Glomerular endothelial cell (primary cell): ENCODE data around the gene PLPP7. TPM values are rescaled to one million over a fixed set of nuclear protein-coding genes. Genes with fewer than 3 reads are reported as not detected.
"Not testable (repeated sequence)": the region's sequence is repeated elsewhere in the genome, so short reads cannot be mapped to it uniquely, and the experiment has no call there.

Experiments
- DNase-seq: peaks from one replicate; pipeline ENCODE4 v3.0.0-alpha.2; 2011; ENCODE audit warnings: low read depth, low spot score; ENCODE audit errors: extremely low read depth
- total RNA-seq: library from RNA; depleted of rRNA; stranded (reverse); fragments of >200 nt; gene quantifications from 2 replicates; pipeline ENCODE4 v1.2.3, GENCODE V29; 2015

Gene PLPP7
- total RNA-seq, 1 donor from 2014 or later, result 4.4 TPM

DNA sequence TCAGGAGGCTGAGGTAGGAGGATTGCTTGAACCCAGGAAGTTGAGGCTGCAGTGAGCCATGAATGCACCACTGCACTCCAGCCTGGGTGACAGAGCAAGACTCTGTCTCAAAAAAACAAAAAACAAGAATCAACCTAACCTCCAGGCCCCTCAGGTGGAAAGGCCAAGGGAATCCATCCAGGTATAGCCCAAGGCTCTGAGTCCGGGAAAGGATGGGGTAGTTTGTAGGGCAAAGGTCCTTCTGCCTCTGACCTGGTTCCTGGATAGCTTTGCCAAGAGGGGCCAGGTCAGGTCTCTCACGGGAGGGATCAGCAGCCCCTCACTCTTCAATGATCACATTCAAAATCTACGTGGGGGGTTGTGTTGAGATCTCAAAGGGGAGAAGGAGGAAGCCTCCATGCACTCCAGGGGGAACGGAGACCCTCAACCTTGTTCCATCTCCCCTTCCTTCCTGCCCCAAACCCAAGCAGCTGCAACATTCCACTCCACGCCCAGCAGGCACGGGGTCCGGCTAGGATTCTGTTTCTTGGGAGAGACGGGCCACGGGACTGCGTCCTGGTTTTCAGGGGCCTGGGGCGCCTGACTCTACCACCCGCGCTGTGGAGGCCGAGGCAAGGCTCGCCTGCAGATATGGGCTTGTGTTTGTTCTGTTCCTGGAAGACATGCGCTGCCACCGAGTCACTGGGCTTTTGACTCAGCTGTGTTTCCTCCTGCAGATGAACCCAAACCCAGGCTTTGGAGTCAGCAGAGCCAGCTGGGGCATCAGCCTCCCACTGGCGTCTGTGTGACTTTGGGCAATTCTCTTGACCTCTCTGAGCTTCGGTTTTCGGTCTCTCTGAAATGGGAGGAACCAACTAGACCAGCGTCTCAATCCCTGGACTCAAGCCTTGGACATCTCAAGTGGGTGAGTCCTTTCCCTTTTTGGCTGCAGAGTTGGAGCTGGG lies 35.5 kb downstream of the PLPP7 start:
- no peak for DNase-seq

DNA sequence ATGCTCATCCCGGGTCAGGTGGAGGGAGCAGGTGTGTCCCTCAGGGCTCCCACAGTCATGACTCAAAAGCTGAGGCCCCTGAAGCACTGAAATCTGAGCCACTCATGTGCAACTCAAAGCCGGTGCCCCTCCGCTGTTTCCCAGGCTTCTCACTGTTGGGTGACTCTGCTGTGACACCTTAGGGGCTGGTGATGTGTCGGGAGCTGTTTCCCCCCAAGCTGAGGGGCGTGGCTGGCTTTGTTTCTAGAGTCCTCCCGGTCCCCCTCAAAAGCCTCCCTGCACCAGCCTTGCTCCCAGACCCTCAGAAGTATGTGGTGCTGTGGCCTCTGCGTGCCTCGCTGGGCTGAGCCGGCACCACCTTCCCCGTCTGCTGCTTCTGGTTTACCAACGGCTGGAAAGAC lies 39.7 kb downstream of the PLPP7 start:
- no peak for DNase-seq

DNA sequence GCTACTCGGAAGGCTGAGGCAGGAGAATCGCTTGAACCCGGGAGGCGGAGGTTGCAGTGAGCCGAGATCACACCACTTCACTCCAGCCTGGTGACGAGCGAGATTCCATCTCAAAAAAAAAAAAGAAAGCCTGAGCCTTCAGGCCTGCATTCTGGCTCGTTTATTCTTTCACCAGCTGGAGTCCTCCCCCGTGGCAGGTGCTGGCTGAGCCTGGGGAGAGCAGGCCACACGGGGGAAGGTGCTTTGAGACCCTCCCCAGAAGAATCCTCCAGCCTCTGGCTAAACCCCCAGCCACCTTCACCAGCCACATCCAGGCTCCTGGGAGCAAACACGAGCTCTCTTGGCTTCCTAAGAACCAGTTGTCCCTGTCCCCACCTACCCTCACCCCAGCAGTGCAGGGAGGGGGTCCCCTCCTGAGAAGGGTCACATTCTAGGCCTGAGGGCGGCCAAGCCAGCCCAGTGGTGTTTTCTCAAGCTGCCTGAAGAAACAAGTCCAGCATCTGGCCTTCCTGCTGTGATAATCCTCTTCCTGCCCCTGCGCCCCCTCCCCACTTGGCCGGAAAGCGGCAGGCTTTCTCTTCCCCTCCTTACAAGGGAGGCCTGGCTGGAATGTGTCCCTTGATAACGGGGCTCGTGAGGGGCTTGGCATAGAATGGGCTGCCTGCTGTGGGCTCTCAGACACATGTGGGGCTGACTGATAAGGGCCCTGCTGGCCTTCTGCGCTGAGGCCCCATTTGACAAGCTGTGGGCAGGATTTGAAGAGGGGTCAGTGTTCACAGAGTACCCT lies 41.5 kb downstream of the PLPP7 start:
- peak; percentile 41 for DNase-seq

GRCh38 chr9:131331996-131332395 lies 42.5 kb downstream of the PLPP7 start:
- not testable (repeated sequence) for DNase-seq

GRCh38 chr9:131333771-131334628 lies 44.5 kb downstream of the PLPP7 start:
- no peak for DNase-seq

DNA sequence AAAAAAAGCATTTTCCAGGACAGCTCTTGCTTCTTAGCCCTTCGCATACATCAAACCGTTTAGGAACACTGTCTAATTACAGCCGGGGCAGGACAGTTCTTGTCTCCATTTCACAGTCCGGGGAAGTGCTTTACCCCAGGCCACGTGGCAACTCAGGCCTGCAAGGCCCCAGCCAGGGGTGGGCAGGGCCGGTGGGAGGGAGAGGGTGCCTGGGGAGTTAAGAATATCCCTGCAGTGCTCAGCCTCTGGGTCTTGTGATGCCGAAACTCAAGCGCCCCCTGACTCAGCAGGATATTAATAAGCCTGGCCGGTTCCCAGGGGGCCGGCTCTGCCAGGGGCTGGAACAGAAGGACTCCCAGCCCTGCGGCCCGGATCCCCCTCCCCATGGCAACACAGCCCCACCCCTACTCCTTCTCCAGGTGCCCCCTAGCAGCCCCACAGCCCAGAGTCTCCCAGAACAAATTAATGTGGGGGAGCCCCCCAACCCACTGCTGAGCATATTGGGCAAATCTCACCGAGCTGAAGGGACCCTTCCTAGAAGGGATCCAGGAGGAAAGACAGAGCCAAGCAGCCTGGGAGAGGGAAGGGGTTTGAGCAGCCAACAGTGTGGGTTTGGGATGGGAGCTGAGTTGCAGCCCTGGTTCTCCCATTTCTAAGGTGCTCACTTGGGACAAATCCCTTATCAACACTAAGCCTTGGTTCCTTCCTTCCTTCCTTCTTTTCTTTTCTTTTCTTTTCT lies 45.3 kb downstream of the PLPP7 start:
- no peak for DNase-seq

DNA sequence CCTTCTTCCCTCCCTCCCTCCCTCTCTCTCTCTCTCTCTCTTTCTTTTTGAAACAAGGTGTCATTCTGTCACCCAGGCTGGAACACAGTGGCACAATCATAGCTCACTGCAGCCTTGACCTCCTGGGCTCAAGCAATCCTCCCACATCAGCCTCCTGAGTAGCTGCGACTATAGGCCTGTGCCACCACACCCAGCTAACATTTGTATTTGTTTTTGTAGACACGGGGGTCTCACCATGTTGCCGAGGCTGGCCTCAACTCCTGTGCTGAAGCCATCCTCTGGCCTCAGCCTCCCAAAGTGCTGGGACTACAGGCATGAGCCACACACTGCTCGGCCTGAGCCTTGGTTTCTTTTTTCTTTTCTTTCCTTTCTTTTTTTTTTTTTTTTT lies 45.8 kb downstream of the PLPP7 start:
- no peak for DNase-seq

DNA sequence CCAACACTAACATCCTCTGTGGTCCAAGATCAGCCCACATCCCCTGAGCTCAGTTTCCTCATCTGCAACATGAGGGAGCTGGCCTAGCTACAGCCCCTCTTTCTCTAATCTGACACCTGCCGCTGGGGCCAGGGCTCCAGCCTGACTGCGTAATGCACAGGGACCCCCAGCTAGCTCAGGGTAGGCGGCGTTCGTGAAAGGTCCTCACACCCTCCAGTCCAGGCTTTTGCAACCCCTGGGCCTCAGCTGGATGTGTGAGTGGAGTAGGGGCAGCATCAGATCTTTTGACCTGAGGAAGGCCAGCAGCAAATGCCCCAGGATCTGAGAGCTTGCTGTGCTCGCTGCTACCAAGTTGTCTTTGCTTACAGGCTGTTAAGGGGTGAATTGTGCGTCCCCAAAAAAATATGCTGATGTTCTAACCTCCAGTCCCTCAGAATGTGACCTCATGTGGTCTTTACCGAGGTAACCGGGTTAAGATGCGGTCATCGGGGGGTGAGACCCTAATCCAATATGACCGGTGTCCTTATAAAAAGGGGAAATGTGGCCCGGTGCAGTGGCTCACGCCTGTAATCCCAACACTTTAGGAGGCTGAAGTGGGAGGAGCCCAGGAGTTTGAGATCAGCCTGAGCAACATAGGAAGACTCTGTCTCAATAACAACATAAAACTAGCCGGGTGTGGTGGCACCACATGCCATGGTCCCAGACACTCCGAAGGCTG lies 47.8 kb downstream of the PLPP7 start:
- DNase-seq, result no peak

DNA sequence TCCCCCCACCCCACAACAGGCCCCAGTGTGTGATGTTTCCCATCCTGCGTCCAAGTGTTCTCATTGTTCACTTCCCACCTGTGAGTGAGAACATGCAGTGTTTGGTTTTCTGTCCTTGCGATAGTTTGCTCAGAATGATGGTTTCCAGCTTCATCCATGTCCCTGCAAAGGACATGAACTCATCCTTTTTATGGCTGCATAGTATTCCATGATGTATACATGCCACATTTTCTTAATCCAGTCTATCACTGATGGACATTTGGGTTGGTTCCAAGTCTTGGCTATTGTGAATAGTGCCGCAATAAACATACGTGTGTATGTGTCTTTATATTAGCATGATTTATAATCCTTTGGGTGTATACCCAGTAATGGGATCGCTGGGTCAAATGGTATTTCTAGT lies 49.7 kb downstream of the PLPP7 start:
- DNase-seq, result not testable (repeated sequence)

DNA sequence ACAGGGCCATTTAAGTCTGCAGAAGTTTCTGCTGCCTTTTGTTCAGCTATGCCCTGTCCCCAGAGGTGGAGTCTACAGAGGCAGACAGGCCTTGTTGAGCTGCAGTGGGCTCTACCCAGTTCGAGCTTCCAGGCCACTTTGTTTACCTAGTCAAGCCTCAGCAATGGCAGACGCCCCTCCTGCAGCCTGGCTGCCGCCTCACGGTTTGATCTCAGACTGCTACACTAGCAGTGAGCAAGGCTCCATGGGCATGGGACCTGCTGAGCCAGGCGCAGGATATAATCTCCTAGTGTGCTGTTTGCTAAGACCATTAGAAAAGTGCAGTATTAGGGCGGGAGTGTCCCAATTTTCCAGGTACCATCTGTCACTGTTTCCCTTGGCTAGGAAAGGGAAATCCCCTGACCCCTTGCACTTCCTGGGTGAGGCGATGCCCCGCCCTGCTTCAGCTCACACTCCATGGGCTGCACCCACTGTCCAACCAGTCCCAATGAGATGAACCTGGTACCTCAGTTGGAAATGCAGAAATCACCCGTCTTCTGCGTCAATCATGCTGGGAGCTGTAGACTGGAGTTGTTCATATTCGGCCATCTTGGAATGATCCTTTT lies 55.5 kb downstream of the PLPP7 start:
- not testable (repeated sequence) for DNase-seq

DNA sequence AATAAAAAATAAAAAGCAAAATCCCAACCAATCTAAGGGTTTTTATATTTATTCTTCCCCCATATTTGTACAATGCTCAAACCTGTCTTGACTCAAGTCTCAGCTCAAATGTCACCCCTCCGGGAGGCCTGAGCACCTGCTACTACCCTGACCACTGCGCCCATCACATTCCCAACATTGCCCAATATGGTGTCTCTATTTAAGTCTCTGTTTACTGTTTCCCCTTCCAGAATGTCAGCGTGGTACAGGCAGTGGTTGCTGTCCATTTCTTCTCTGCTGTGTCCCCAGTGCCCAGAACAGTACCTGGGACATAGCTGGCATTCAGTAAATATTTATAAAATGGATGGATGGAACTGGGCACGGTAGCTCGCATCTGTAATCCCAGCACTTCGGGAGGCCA lies 57.0 kb downstream of the PLPP7 start:
- no peak for DNase-seq

DNA sequence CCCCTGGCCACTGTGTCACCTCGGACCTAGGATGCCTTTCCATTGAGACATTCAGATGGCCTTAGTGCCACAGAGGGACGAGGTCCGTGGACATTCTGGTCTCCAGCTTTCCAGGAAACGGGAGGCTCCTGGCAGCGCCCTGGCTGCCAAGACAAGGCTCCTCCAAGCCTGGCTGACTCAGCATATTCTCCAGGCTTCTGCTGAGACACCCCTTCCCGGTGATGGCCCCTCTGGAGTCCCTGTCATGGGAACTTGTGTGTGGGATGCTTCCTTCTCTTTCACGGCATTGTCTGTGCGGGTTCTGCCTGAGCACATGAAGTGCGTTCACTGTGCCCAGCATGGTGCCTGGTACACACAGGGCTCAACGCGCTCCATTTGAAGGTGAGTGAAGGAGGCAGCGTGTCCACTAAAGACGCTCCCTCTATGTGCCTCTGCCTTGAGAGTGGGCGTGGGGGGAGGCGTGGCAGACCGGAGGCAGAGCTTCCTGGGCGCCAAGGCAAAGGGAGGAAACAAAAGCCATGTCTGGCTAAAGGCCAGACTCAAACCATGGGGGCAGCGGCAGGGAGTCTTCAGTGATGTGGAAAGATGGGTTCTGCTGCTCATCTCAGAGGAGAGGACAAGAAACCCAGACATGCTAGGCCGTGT lies 58.0 kb downstream of the PLPP7 start:
- DNase-seq, result no peak

- DNase-seq, result no peak
Measured at GRCh38 chr9:131348631-131349521, 59.4 kb downstream of the PLPP7 start.

DNA sequence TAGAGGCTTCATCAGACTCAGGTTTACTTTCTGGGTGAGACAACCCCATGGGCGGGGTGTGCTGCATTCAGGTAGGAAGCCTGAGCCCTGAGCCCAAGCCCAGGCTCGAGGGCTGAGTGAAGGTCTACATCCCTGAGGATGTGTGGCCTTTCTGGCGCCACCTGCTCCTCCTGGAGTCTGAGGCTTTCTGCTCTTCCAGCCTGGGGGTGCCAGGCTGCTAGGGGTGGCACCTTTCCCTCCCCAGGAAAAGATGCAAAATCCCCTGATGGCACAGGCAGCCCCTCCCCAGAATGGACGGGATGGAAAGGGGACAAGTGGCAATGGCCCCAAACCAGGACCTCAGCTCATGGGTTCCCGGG lies 60.0 kb downstream of the PLPP7 start:
- no peak for DNase-seq

GRCh38 chr9:131349881-131350563 lies 60.5 kb downstream of the PLPP7 start:
- no peak for DNase-seq

DNA sequence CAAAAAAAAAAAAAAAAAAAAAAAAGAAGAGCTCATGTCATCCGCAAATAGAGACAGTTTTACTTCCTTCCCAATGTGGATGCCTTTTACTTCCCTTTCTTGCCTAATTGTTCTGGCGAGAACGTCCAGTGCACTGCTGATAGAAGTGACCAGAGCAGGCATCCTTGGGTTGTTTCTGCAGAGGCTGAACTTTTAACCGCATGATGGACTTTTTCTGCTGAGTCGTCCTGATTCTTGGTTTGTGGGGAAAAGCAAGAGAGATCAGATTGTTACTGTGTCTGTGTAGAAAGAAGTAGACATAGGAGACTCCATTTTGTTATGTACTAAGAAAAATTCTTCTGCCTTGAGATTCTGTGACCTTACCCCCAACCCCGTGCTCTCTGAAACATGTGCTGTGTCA lies 67.0 kb downstream of the PLPP7 start:
- DNase-seq, result not testable (repeated sequence)

- DNase-seq, result no peak
Measured at GRCh38 chr9:131358556-131358955, 69.0 kb downstream of the PLPP7 start.
